Measurements from ENCODE around the gene AMBP.
A peak's percentile ranks its signal among the peaks of the same experiment; 100 is the strongest.

Gene AMBP

GRCh38 chr9:114097613-114098020 lies 19.5 kb upstream of the AMBP start:
- peak; percentile 37 to 41 for DNase-seq (ENCODE audit: low read depth in 2 of 2)
- TF ChIP-seq, protein P1, sequence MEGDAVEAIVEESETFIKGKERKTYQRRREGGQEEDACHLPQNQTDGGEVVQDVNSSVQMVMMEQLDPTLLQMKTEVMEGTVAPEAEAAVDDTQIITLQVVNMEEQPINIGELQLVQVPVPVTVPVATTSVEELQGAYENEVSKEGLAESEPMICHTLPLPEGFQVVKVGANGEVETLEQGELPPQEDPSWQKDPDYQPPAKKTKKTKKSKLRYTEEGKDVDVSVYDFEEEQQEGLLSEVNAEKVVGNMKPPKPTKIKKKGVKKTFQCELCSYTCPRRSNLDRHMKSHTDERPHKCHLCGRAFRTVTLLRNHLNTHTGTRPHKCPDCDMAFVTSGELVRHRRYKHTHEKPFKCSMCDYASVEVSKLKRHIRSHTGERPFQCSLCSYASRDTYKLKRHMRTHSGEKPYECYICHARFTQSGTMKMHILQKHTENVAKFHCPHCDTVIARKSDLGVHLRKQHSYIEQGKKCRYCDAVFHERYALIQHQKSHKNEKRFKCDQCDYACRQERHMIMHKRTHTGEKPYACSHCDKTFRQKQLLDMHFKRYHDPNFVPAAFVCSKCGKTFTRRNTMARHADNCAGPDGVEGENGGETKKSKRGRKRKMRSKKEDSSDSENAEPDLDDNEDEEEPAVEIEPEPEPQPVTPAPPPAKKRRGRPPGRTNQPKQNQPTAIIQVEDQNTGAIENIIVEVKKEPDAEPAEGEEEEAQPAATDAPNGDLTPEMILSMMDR (IDR thresholded peaks at IDR 0.05; ENCODE audit: low read depth, low read length), result no peak
- H3K4me3 ChIP-seq (replicated peaks in 1 of 2; ENCODE audit: low read depth in 2 of 2, low read length in 2 of 2), result peak overlapping the region; percentile 21 to 40

DNA sequence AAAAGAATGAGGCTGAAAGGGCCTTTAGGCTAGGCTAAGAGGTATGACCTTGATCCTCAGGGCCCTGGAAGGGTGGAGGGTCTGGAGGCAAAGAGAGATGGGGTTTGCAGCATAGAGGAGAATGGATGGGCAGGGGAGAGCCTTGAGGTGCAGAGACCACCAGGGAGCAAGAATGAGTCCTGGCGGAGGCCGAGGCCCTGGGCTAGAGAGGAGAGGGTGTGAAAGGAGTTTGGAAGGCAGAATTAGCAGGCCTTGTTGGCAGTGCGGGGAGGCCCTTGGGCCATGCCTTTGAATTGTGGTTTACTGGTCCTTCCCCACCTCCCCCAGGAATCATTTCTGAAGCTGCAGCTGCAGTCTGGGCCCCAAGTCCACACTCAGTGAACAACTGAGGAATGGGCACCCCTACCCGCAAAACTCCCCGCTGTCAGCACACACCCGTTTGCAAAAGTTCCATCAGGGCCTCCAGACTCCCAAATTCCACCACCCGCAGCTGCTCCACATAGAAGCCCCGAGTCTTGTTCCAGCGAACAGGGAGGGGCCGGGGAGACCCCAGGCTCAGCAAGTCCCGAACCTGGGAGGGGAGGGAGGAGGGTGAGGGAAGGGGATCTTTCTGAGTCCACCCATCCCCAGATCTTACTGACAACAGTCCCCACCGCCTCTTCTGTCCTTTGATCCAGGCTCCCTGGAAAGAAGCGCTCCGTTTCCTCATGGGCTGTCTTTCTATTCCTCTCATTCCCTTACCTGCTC lies 18.9 kb upstream of the AMBP start:
- H3K4me3 ChIP-seq (replicated peaks in 1 of 2; ENCODE audit: low read depth in 2 of 2, low read length in 2 of 2), result no peak overlapping the region

GRCh38 chr9:114096041-114096511 lies 18.0 kb upstream of the AMBP start:
- no peak for DNase-seq (ENCODE audit: low read depth in 2 of 2)

More for the DNA sequence above, 18.9 kb upstream of the AMBP start:
- DNase-seq (ENCODE audit: low read depth in 2 of 2), result no peak
- TF ChIP-seq, protein P1 (IDR thresholded peaks at IDR 0.05; ENCODE audit: low read depth, low read length), result no peak

DNA sequence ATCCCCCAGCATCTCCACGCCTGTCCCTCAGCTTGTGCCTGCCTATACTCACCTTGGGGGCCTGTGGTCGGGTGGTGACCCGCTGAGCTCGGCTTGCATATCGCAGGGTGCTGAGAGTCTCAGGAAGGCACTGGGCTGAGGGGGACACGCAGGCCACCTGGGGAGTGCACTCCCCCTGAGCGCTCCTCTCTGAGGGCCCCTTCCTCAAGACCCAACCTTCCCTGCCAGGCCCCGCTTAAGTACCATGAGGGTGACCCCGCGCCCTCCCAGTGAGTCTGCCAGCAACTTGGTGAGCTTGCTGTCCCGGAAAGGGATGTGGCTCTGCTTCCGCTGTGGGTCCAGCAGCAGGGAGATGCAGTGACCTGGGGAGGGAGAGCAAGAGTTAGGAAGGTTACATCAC lies 16.9 kb upstream of the AMBP start:
- TF ChIP-seq, protein P1 (IDR thresholded peaks at IDR 0.05; ENCODE audit: low read depth, low read length), result no peak
- no peak overlapping the region for H3K4me3 ChIP-seq (replicated peaks in 1 of 2; ENCODE audit: low read depth in 2 of 2, low read length in 2 of 2)
- no peak for DNase-seq (ENCODE audit: low read depth in 2 of 2)

More at GRCh38 chr9:114096041-114096511, 18.0 kb upstream of the AMBP start:
- TF ChIP-seq, protein P1 (IDR thresholded peaks at IDR 0.05; ENCODE audit: low read depth, low read length), result peak; percentile 9
- no peak overlapping the region for H3K4me3 ChIP-seq (replicated peaks in 1 of 2; ENCODE audit: low read depth in 2 of 2, low read length in 2 of 2)

GRCh38 chr9:114093761-114094505 lies 15.8 kb upstream of the AMBP start:
- H3K4me3 ChIP-seq (replicated peaks in 1 of 2; ENCODE audit: low read depth in 2 of 2, low read length in 2 of 2), result no peak overlapping the region
- TF ChIP-seq, protein P1 (IDR thresholded peaks at IDR 0.05; ENCODE audit: low read depth, low read length), result no peak
- no peak for DNase-seq (ENCODE audit: low read depth in 2 of 2)

DNA sequence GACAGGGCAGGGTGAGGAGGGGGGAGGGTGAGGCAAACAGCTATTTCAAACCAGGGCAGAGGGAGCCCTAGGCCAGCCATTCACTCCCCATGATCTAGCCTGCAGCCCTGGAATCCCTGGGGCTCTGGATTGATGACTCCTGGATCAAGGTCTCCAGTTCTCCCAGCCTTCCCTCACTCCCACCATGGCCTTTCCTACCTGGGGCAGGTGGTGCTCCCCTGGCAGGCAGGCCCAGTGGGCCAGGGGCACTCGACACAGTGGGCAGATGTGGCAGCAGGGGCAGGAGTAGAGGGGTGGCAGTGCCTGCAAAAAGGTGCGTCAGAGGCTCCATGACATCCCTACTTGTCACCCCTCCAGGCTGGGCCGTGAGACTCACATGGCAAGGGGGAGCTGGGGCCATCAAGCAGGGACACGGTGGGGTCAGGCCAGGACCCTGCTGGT lies 15.0 kb upstream of the AMBP start:
- no peak overlapping the region for H3K4me3 ChIP-seq (replicated peaks in 1 of 2; ENCODE audit: low read depth in 2 of 2, low read length in 2 of 2)
- TF ChIP-seq, protein P1 (IDR thresholded peaks at IDR 0.05; ENCODE audit: low read depth, low read length), result no peak
- DNase-seq (ENCODE audit: low read depth in 2 of 2), result no peak

Measured in cardiac fibroblast (primary cell).